Lower leg skin (tissue), 4 donors: Measurements from ENCODE around the gene SPINK4. TPM values are rescaled to one million over a fixed set of nuclear protein-coding genes. Genes with fewer than 3 reads are reported as not detected.

Experiments used
- DNase-seq, 2 donors: peaks; one replicate each; pipeline ENCODE4 v3.0.0-alpha.2; 2019; ENCODE audit warnings: low spot score in 2 of 2
- H3K4me3 ChIP-seq: fragments of 200-600 bp; sonication (generic); 2 replicates; pipeline ENCODE4 v1.5.1; 2017; ENCODE audit warnings: mild to moderate bottlenecking, low read depth; ENCODE audit not compliant: poor library complexity, severe bottlenecking
- CTCF ChIP-seq, 3 donors: fragments of 450-650 bp; IDR thresholded peaks; one replicate each; pipeline ENCODE4 v1.5.1; 2016; ENCODE audit warnings: antibody characterized with exemption in 3 of 3, mild to moderate bottlenecking in 3 of 3, moderate library complexity in 2 of 3
- POLR2A ChIP-seq, 2 donors: fragments of 450-650 bp; IDR thresholded peaks; one replicate each; pipeline ENCODE4 v1.6.1; 2016 to 2017; ENCODE audit warnings: antibody characterized with exemption in 2 of 2, mild to moderate bottlenecking in 1 of 2, moderate library complexity in 1 of 2
- WGBS, 2 donors: methylation state at CpG; one replicate each; pipeline ENCODE4 v1.1.5; 2018; 5-methylcytosine and 5-hydroxymethylcytosine counted together
- intact Hi-C: fragments of 100-400 bp; cut with DNase I; formaldehyde crosslinking; loops from one replicate; pipeline ENCODE4 v1.15.0; 2023; ENCODE audit warnings: low total_unique reads
- total RNA-seq, 4 donors: library from RNA; depleted of rRNA; stranded (reverse); fragments of >200 nt; gene quantifications; one replicate each; pipeline ENCODE4 v1.1.0, GENCODE V29; 2016

Gene SPINK4
- total RNA-seq, 4 donors from 2014 or later = not detected

- DNase-seq = no peak
- H3K4me3 ChIP-seq = no peak overlapping the region
- intact Hi-C loops = no loop called here
- TF ChIP-seq CTCF (IDR thresholded peaks at IDR 0.05) (no peak), POLR2A (IDR thresholded peaks at IDR 0.05) (no peak)
- 88 to 89% methylated on average over 2 of the region's 2 CpGs for WGBS, 2 donors
Observed at GRCh38 chr9:33295571-33295970, 55.6 kb downstream of the SPINK4 start.

DNA sequence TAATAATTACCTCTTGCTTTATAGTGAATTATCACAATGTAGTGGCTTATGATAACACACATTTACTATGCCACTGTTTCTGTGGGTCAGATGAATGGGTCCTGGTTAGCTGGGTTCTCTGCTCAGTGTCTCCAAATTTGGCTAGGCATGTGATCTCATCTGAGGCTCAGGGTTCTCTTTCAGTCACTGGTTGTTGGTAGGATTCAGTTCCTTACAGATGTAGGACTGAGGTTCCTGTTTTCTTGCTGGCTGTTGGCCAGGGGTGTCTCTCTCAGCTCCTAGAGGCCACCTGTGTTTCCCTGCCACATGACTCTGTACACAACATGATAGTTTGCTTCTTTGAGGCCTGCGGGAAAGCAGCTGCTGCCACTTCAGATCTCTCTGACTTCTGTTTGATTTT is 57.5 kb downstream of the SPINK4 start:
- no peak overlapping the region for H3K4me3 ChIP-seq
- intact Hi-C loops = no loop called here
- WGBS, 2 donors = 50 to 68% methylated on average over 1 of the region's 1 CpG
- TF ChIP-seq CTCF (IDR thresholded peaks at IDR 0.05) = no peak
- TF ChIP-seq POLR2A (IDR thresholded peaks at IDR 0.05) = no peak
- DNase-seq = peak in 1 of 2 donors; percentile 22

Other genes starting within 250 kb of the SPINK4 start
- 10 to 100 TPM; 25.4 to 33.5 (median 28.3) TPM for gene APTX, start 238.5 kb upstream of the SPINK4 start, total RNA-seq
- gene DNAJA1, start 214.9 kb upstream of the SPINK4 start, total RNA-seq = 10 to 100 TPM; 34.5 to 50.0 (median 44.0) TPM
- gene SMU1, start 163.5 kb upstream of the SPINK4 start, total RNA-seq = 10 to 100 TPM; 14.7 to 17.5 (median 15.7) TPM
- gene B4GALT1, start 72.8 kb upstream of the SPINK4 start, total RNA-seq = 10 to 100 TPM; 40.9 to 59.6 (median 46.3) TPM
- 100 to 1,000 TPM; 122 to 220 (median 172) TPM for gene BAG1, start 24.5 kb downstream of the SPINK4 start, total RNA-seq
- 10 to 100 TPM; 55.3 to 81.5 (median 65.6) TPM for gene CHMP5, start 24.9 kb downstream of the SPINK4 start, total RNA-seq
- gene NFX1, start 50.3 kb downstream of the SPINK4 start, total RNA-seq = 10 to 100 TPM; 39.3 to 53.6 (median 47.1) TPM
- 10 to 100 TPM in 2 of 4 donors, 1 to 10 TPM in 2; 2.7 to 20.7 (median 9.6) TPM for gene AQP7, start 162.4 kb downstream of the SPINK4 start, total RNA-seq
- 1,000 to 10,000 TPM in 2 of 4 donors, 100 to 1,000 TPM in 2; 728 to 1,697 (median 1,073) TPM for gene AQP3, start 207.4 kb downstream of the SPINK4 start, total RNA-seq
- 10 to 100 TPM; 26.2 to 40.2 (median 31.5) TPM for gene NOL6, start 233.8 kb downstream of the SPINK4 start, total RNA-seq